Mesodermal cell (in vitro differentiated cells): ENCODE results near the gene PFDN6.
"Not testable (repeated sequence)": the region's sequence is repeated elsewhere in the genome, so short reads cannot be mapped to it uniquely, and the experiment has no call there.

Source experiments
- H3K27ac ChIP-seq: 2 replicates; pipeline ENCODE4 v1.7.0; 2013; ENCODE audit warnings: mild to moderate bottlenecking, low read depth, low read length, moderate library complexity; ENCODE audit not compliant: severe bottlenecking
- H3K36me3 ChIP-seq: 2 replicates; pipeline ENCODE4 v1.7.1; 2013; ENCODE audit warnings: mild to moderate bottlenecking, low read length, moderate library complexity; ENCODE audit not compliant: control insufficient read depth, insufficient read depth
- H3K4me1 ChIP-seq: one replicate; pipeline ENCODE4 v1.7.1; 2013; ENCODE audit warnings: mild to moderate bottlenecking, low read length; ENCODE audit not compliant: insufficient read depth, control insufficient read depth, poor library complexity, severe bottlenecking
- H3K4me3 ChIP-seq: 2 replicates; pipeline ENCODE4 v1.7.0; 2013; ENCODE audit warnings: low read length, control low read depth, mild to moderate bottlenecking; ENCODE audit not compliant: insufficient read depth, poor library complexity, severe bottlenecking; ENCODE audit errors: extremely low read depth
- H3K9me3 ChIP-seq: 2 replicates; pipeline ENCODE4 v1.7.1; 2013; ENCODE audit warnings: mild to moderate bottlenecking, low read length, moderate library complexity; ENCODE audit not compliant: control insufficient read depth
- WGBS, 2 experiments: methylation state at CpG; one replicate each; pipeline ENCODE4 v1.1.5; 2013; ENCODE audit warnings: missing lambda C conversion rate in 2 of 2; ENCODE audit not compliant: insufficient coverage in 2 of 2; 5-methylcytosine and 5-hydroxymethylcytosine counted together

The PFDN6 gene

GRCh38 chr6:33252759-33253158 is 36.6 kb upstream of the PFDN6 start:
- Histone ChIP-seq H3K36me3 (peaks cover 31% of the 10 kb centered on the region), H3K4me1 (peaks cover 10% of the 10 kb centered on the region), H3K4me3 (no peak overlapping the region), H3K27ac (no peak overlapping the region), H3K9me3 (no peaks in the 10 kb centered on the region)

- no peak overlapping the region for H3K27ac ChIP-seq
- no peak overlapping the region for H3K4me3 ChIP-seq
- peaks cover 10% of the 10 kb centered on the region for H3K4me1 ChIP-seq
- no CpG with 5 or more reads among the region's 4 CpGs for WGBS, 2 experiments
- H3K9me3 ChIP-seq, result no peaks in the 10 kb centered on the region
- peaks cover 43% of the 10 kb centered on the region for H3K36me3 ChIP-seq
Observed at GRCh38 chr6:33254591-33254990, 34.8 kb upstream of the PFDN6 start.

- Histone ChIP-seq H3K9me3 (no peaks in the 10 kb centered on the region), H3K27ac (no peak overlapping the region), H3K36me3 (peaks cover 59% of the 10 kb centered on the region), H3K4me3 (no peak overlapping the region), H3K4me1 (no peaks in the 10 kb centered on the region)
- 95% methylated on average over 4 of the region's 5 CpGs for WGBS, 2 experiments
Observed at GRCh38 chr6:33259032-33259431, 30.4 kb upstream of the PFDN6 start.

GRCh38 chr6:33262490-33262889 is 26.9 kb upstream of the PFDN6 start:
- H3K4me3 ChIP-seq, H3K27ac ChIP-seq, H3K4me1 ChIP-seq, H3K9me3 ChIP-seq: not testable (repeated sequence)
- WGBS, 2 experiments, result 75% methylated on average over 3 of the region's 3 CpGs; no CpG with 5 or more reads in 1 of the 2 experiments
- peaks cover 72% of the 10 kb centered on the region for H3K36me3 ChIP-seq

GRCh38 chr6:33264015-33264414 is 25.4 kb upstream of the PFDN6 start:
- Histone ChIP-seq H3K4me1 (no peaks in the 10 kb centered on the region), H3K9me3 (no peaks in the 10 kb centered on the region), H3K36me3 (peaks cover 77% of the 10 kb centered on the region), H3K27ac (no peak overlapping the region), H3K4me3 (no peak overlapping the region)
- WGBS, 2 experiments, result 95 to 98% methylated on average over 3 to 7 of the region's 7 CpGs

GRCh38 chr6:33271117-33271467 is 18.3 kb upstream of the PFDN6 start:
- WGBS, 2 experiments, result 0 to 1% methylated on average over 4 to 5 of the region's 7 CpGs
- Histone ChIP-seq H3K4me1 (peaks cover 16% of the 10 kb centered on the region), H3K36me3 (peaks cover 76% of the 10 kb centered on the region), H3K27ac (peak overlapping the region; percentile 94), H3K9me3 (no peaks in the 10 kb centered on the region), H3K4me3 (peak overlapping the region; percentile 69)

- no peaks in the 10 kb centered on the region for H3K9me3 ChIP-seq
- peak within 1 kb of the TSS; percentile 94 for H3K27ac ChIP-seq
- 0% methylated on average over 36 to 45 of the region's 48 CpGs for WGBS, 2 experiments
- H3K4me3 ChIP-seq, result peak within 1 kb of the TSS; percentile 69
- H3K36me3 ChIP-seq, result peaks cover 76% of the 10 kb centered on the region
- H3K4me1 ChIP-seq, result peaks cover 21% of the 10 kb centered on the region
Observed at GRCh38 chr6:33271468-33272274, 17.7 kb upstream of the PFDN6 start, which contains the start of the genes RPS18 and VPS52. Gene RPS18 (plus strand): TSS chr6:33272075. CDS start chr6:33272120, 45 bp downstream. Gene VPS52 (minus strand): TSS chr6:33271876. CDS start chr6:33271675, 201 bp downstream.

- Histone ChIP-seq H3K36me3 (peaks cover 68% of the 10 kb centered on the region), H3K9me3 (no peaks in the 10 kb centered on the region), H3K4me1 (peaks cover 21% of the 10 kb centered on the region), H3K27ac (peak overlapping the region; percentile 94), H3K4me3 (peak overlapping the region; percentile 69)
- 0% methylated on average over 2 to 15 of the region's 22 CpGs for WGBS, 2 experiments
Observed at GRCh38 chr6:33272275-33273128, 16.9 kb upstream of the PFDN6 start.

GRCh38 chr6:33273129-33273923 is 16.1 kb upstream of the PFDN6 start:
- 36 to 75% methylated on average over 5 to 6 of the region's 11 CpGs for WGBS, 2 experiments
- Histone ChIP-seq H3K36me3 (peaks cover 65% of the 10 kb centered on the region), H3K4me1 (peaks cover 25% of the 10 kb centered on the region), H3K9me3 (no peaks in the 10 kb centered on the region), H3K27ac (peak overlapping the region; percentile 43), H3K4me3 (peak overlapping the region; percentile 69)
